Testis (tissue), 3 donors: ENCODE data around the gene DEFB113. TPM values are rescaled to one million over a fixed set of nuclear protein-coding genes. Genes with fewer than 3 reads are reported as not detected.

Experiments
- DNase-seq: peaks from one replicate; pipeline ENCODE4 v3.0.0-alpha.2; 2019
- H3K27ac ChIP-seq, 2 donors: fragments of 200-600 bp; sonication (generic); one replicate each; pipeline ENCODE4 v1.5.1; 2019
- H3K27me3 ChIP-seq: fragments of 200-600 bp; sonication (generic); one replicate; pipeline ENCODE4 v1.5.1; 2019
- H3K36me3 ChIP-seq: fragments of 200-600 bp; sonication (generic); one replicate; pipeline ENCODE4 v1.5.1; 2017; ENCODE audit warnings: low read depth; ENCODE audit errors: missing control alignments
- H3K4me1 ChIP-seq: fragments of 200-600 bp; sonication (generic); one replicate; pipeline ENCODE4 v1.5.1; 2019
- H3K4me3 ChIP-seq, 2 donors: fragments of 200-600 bp; sonication (generic); one replicate each; pipeline ENCODE4 v1.5.1; 2017 to 2019
- H3K9me3 ChIP-seq: fragments of 200-600 bp; sonication (generic); one replicate; pipeline ENCODE4 v1.5.1; 2017
- POLR2A ChIP-seq: fragments of 450-650 bp; IDR thresholded peaks from one replicate; pipeline ENCODE4 v1.6.1; 2017; ENCODE audit warnings: antibody characterized with exemption, mild to moderate bottlenecking, moderate library complexity
- WGBS, 2 donors: methylation state at CpG; one replicate each; pipeline ENCODE4 v1.1.5; 2018; 5-methylcytosine and 5-hydroxymethylcytosine counted together
- intact Hi-C: fragments of 100-400 bp; cut with DNase I; formaldehyde crosslinking; loops from one replicate; pipeline ENCODE4 v1.15.1; 2023; ENCODE audit warnings: low total_unique reads
- polyA plus RNA-seq: library from polyadenylated mRNA; stranded (reverse); fragments of 350-450 nt; fragmentation: Illumina TruSeq; extraction: RNeasy Lipid Tissue Mini Kit (QIAGEN cat#74804); gene quantifications from one replicate; pipeline ENCODE4 v1.2.3, GENCODE V29; 2014; ENCODE audit warnings: low read depth, low replicate concordance; ENCODE audit not compliant: insufficient read depth
- total RNA-seq, 2 donors: library from RNA; depleted of rRNA; stranded (reverse); fragments of >200 nt; gene quantifications; one replicate each; pipeline ENCODE4 v1.2.3, GENCODE V29; 2016
- TF ChIP-seq, protein P1 (sequence below), 3 experiments: fragments of 450-650 bp in 2 of 3; fragments of 200-600 bp in 1 of 3; sonication (generic) in 1 of 3; IDR thresholded peaks; one replicate each; pipeline ENCODE4 v1.5.1; 2016 to 2019; ENCODE audit warnings: antibody characterized with exemption in 3 of 3, mild to moderate bottlenecking in 2 of 3, moderate library complexity in 1 of 3

DEFB113 gene
- total and polyA plus RNA-seq, 3 donors from 2014 or later = not detected

- Histone ChIP-seq H3K36me3 (no peaks in the 10 kb centered on the region), H3K4me1 (no peaks in the 10 kb centered on the region), H3K27me3 (no peaks in the 10 kb centered on the region), H3K27ac (no peak overlapping the region), H3K4me3 (no peak overlapping the region), H3K9me3 (no peaks in the 10 kb centered on the region)
- DNase-seq = no peak
- WGBS, 2 donors = 84 to 87% methylated on average over 5 of the region's 5 CpGs
- intact Hi-C loops = no loop called here
- TF ChIP-seq, protein P1, sequence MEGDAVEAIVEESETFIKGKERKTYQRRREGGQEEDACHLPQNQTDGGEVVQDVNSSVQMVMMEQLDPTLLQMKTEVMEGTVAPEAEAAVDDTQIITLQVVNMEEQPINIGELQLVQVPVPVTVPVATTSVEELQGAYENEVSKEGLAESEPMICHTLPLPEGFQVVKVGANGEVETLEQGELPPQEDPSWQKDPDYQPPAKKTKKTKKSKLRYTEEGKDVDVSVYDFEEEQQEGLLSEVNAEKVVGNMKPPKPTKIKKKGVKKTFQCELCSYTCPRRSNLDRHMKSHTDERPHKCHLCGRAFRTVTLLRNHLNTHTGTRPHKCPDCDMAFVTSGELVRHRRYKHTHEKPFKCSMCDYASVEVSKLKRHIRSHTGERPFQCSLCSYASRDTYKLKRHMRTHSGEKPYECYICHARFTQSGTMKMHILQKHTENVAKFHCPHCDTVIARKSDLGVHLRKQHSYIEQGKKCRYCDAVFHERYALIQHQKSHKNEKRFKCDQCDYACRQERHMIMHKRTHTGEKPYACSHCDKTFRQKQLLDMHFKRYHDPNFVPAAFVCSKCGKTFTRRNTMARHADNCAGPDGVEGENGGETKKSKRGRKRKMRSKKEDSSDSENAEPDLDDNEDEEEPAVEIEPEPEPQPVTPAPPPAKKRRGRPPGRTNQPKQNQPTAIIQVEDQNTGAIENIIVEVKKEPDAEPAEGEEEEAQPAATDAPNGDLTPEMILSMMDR (IDR thresholded peaks at IDR 0.05) = no peak
- no peak for TF ChIP-seq POLR2A
Measured at GRCh38 chr6:49919935-49920644, 49.3 kb downstream of the DEFB113 start.

- intact Hi-C loops = no loop called here
Measured at GRCh38 chr6:49919261-49919660, 50.2 kb downstream of the DEFB113 start.

GRCh38 chr6:49918787-49919186 lies 50.6 kb downstream of the DEFB113 start:
- TF ChIP-seq POLR2A = no peak
- TF ChIP-seq, protein P1 (IDR thresholded peaks at IDR 0.05) = no peak
- Histone ChIP-seq H3K4me3 (no peak overlapping the region), H3K36me3 (no peaks in the 10 kb centered on the region), H3K27me3 (no peaks in the 10 kb centered on the region), H3K4me1 (no peaks in the 10 kb centered on the region), H3K9me3 (no peaks in the 10 kb centered on the region), H3K27ac (no peak overlapping the region)
- no peak for DNase-seq
- intact Hi-C loops = no loop called here
- 56 to 84% methylated on average over 2 of the region's 2 CpGs for WGBS, 2 donors

More at GRCh38 chr6:49919261-49919660, 50.2 kb downstream of the DEFB113 start:
- Histone ChIP-seq H3K9me3 (no peaks in the 10 kb centered on the region), H3K27ac (no peak overlapping the region), H3K36me3 (no peaks in the 10 kb centered on the region), H3K4me1 (no peaks in the 10 kb centered on the region), H3K27me3 (no peaks in the 10 kb centered on the region), H3K4me3 (no peak overlapping the region)
- TF ChIP-seq, protein P1 (IDR thresholded peaks at IDR 0.05) = no peak
- no peak for TF ChIP-seq POLR2A
- no peak for DNase-seq
- WGBS, 2 donors = 68 to 83% methylated on average over 4 of the region's 4 CpGs

Other genes with a start within 250 kb of the DEFB113 start
- under 1 TPM in 1 of 2 donors, not detected in 1; 0.12 TPM for gene CRISP3, start 225.2 kb downstream of the DEFB113 start, total RNA-seq
- gene CRISP3, start 225.2 kb downstream of the DEFB113 start, polyA plus RNA-seq = not detected
- gene PGK2, start 182.3 kb downstream of the DEFB113 start, total RNA-seq = 100 to 1,000 TPM in 1 of 2 donors, 10 to 100 TPM in 1; 73.8 to 207 TPM
- gene PGK2, start 182.3 kb downstream of the DEFB113 start, polyA plus RNA-seq = 364 TPM
- gene CRISP1, start 103.1 kb downstream of the DEFB113 start, total RNA-seq = under 1 TPM; 0.19 to 0.55 TPM
- 3.8 TPM for gene CRISP1, start 103.1 kb downstream of the DEFB113 start, polyA plus RNA-seq
- not detected for gene DEFB114, start 5.5 kb downstream of the DEFB113 start, total RNA-seq
- gene DEFB114, start 5.5 kb downstream of the DEFB113 start, polyA plus RNA-seq = not detected
- not detected for gene DEFB110, start 52.4 kb upstream of the DEFB113 start, total RNA-seq
- not detected for gene DEFB110, start 52.4 kb upstream of the DEFB113 start, polyA plus RNA-seq
- not detected for gene DEFB112, start 80.3 kb upstream of the DEFB113 start, total RNA-seq
- not detected for gene DEFB112, start 80.3 kb upstream of the DEFB113 start, polyA plus RNA-seq